SK-N-SH (cell line): Measurements from ENCODE around the gene ZP1. TPM values are rescaled to one million over a fixed set of nuclear protein-coding genes. Genes with fewer than 3 reads are reported as not detected.

ENCODE experiments used
- CTCF ChIA-PET: fragments of 300-600, 350-600 bp; formaldehyde crosslinking; extraction: SDS; loops from one replicate; lab custom pipeline; 2021; lab: Yijun Ruan, JAX
- POLR2A ChIA-PET: fragments of 350-600 bp; sonication (Branson Sonifier 250); formaldehyde crosslinking; extraction: SDS; loops from one replicate; lab custom pipeline; 2020; ENCODE audit warnings: antibody characterized with exemption, inconsistent platforms; lab: Yijun Ruan, JAX
- DNase-seq: peaks from one replicate; pipeline ENCODE4 v3.0.0; 2012
- H2AFZ ChIP-seq: fragments of 200-600 bp; sonication (generic); 2 replicates; pipeline ENCODE4 v1.8.1; 2016; ENCODE audit warnings: antibody characterized with exemption, mild to moderate bottlenecking, low read depth
- H3F3A ChIP-seq: fragments of 200-600 bp; sonication (generic); replicated peaks from 2 replicates; pipeline ENCODE3; 2016; ENCODE audit warnings: antibody characterized with exemption, mild to moderate bottlenecking; ENCODE audit not compliant: insufficient read depth
- H3K27ac ChIP-seq, 2 experiments: fragments of 200-500 bp in 1 of 2; fragments of 200-600 bp in 1 of 2; sonication (Bioruptor generic) in 1 of 2; sonication (generic), shearing (Covaris generic) in 1 of 2; 2 replicates each; pipeline versions ENCODE4 v1.5.1 to v1.6.1; 2014 to 2016; ENCODE audit warnings: low read depth in 2 of 2, inconsistent platforms in 1 of 2, low read length in 1 of 2, mild to moderate bottlenecking in 1 of 2, mixed read lengths in 1 of 2
- H3K27me3 ChIP-seq: fragments of 200-600 bp; sonication (generic), shearing (Covaris generic); 2 replicates; pipeline ENCODE4 v1.6.1; 2016; ENCODE audit warnings: mixed run types; ENCODE audit not compliant: insufficient read depth
- H3K36me3 ChIP-seq, 2 experiments: fragments of 200-500 bp in 1 of 2; fragments of 200-600 bp in 1 of 2; sonication (Bioruptor generic) in 1 of 2; sonication (generic) in 1 of 2; replicated peaks in 1 of 2; 2 replicates each; pipeline versions ENCODE3 to v1.5.1; 2014 to 2016; ENCODE audit warnings: low read length in 1 of 2, mild to moderate bottlenecking in 1 of 2; ENCODE audit not compliant: insufficient read depth in 2 of 2, control insufficient read depth in 1 of 2
- H3K4me1 ChIP-seq, 2 experiments: fragments of 200-500 bp in 1 of 2; fragments of 200-600 bp in 1 of 2; sonication (Bioruptor generic) in 1 of 2; sonication (generic), shearing (Covaris generic) in 1 of 2; 2 replicates each; pipeline versions ENCODE4 v1.5.1 to v1.6.1; 2014 to 2016; ENCODE audit warnings: low read depth in 1 of 2, low read length in 1 of 2, mixed run types in 1 of 2; ENCODE audit not compliant: insufficient read depth in 2 of 2, control insufficient read depth in 1 of 2
- H3K4me2 ChIP-seq: fragments of 200-600 bp; sonication (generic), shearing (Covaris generic); 2 replicates; pipeline ENCODE4 v1.6.1; 2017; ENCODE audit warnings: mixed run types
- H3K4me3 ChIP-seq, 2 experiments: fragments of 200-500 bp in 1 of 2; fragments of 200-600 bp in 1 of 2; sonication (Bioruptor generic) in 1 of 2; sonication (generic), shearing (Covaris generic) in 1 of 2; 2 replicates each; pipeline versions ENCODE4 v1.5.1 to v1.8.1; 2014 to 2016; ENCODE audit warnings: low read depth in 2 of 2, inconsistent platforms in 1 of 2, low read length in 1 of 2, mild to moderate bottlenecking in 1 of 2, mixed read lengths in 1 of 2, moderate library complexity in 1 of 2
- H3K79me2 ChIP-seq: fragments of 200-600 bp; sonication (generic); 2 replicates; pipeline ENCODE4 v1.8.1; 2017; ENCODE audit warnings: mild to moderate bottlenecking; ENCODE audit not compliant: insufficient read depth
- H3K9ac ChIP-seq: fragments of 200-600 bp; sonication (generic); 2 replicates; pipeline ENCODE4 v1.6.1; 2017; ENCODE audit warnings: mixed run types
- H3K9me2 ChIP-seq: fragments of 200-600 bp; sonication (generic); 2 replicates; pipeline ENCODE4 v1.6.1; 2017; ENCODE audit warnings: mixed run types
- H3K9me3 ChIP-seq: fragments of 200-600 bp; sonication (generic); 2 replicates; pipeline ENCODE4 v1.6.1; 2017; ENCODE audit warnings: mixed run types, mild to moderate bottlenecking, moderate library complexity
- H4K20me1 ChIP-seq: fragments of 200-600 bp; sonication (generic); 2 replicates; pipeline ENCODE4 v1.6.1; 2017; ENCODE audit warnings: mild to moderate bottlenecking, mixed run types; ENCODE audit not compliant: insufficient read depth
- FOSL2 ChIP-seq: IDR thresholded peaks from 2 replicates; pipeline ENCODE4 v1.4.0; 2012; ENCODE audit warnings: low read depth, mild to moderate bottlenecking, moderate library complexity, borderline replicate concordance
- FOXJ3 ChIP-seq: sonication (generic); formaldehyde crosslinking; IDR thresholded peaks from 2 replicates; pipeline ENCODE4 v1.5.1; 2020; ENCODE audit warnings: mild to moderate bottlenecking, missing genetic modification reagents
- GATA2 ChIP-seq: sonication (generic); formaldehyde crosslinking; IDR thresholded peaks from 2 replicates; pipeline ENCODE4 v1.5.0; 2020; ENCODE audit warnings: mild to moderate bottlenecking, missing genetic modification reagents
- MAX ChIP-seq: IDR thresholded peaks from 2 replicates; pipeline ENCODE4 v1.4.0; 2012; ENCODE audit warnings: low read depth
- MXI1 ChIP-seq: IDR thresholded peaks from 2 replicates; pipeline ENCODE4 v1.6.1; 2012; ENCODE audit warnings: mild to moderate bottlenecking, low read depth, low read length, improper control_type of control experiment
- RAD21 ChIP-seq: IDR thresholded peaks from 2 replicates; pipeline ENCODE4 v1.6.1; 2012; ENCODE audit warnings: mild to moderate bottlenecking, low read length
- RCOR1 ChIP-seq: fragments of 150-350 bp; IDR thresholded peaks from 2 replicates; pipeline ENCODE4 v1.6.1; 2017; ENCODE audit warnings: antibody characterized with exemption, low read length
- REST ChIP-seq: IDR thresholded peaks from 2 replicates; pipeline ENCODE4 v1.6.1; 2012; ENCODE audit warnings: mild to moderate bottlenecking, low read depth, low read length, moderate library complexity
- SMC3 ChIP-seq: IDR thresholded peaks from 2 replicates; pipeline ENCODE4 v1.6.1; 2012; ENCODE audit warnings: low read depth, low read length, improper control_type of control experiment
- TAF1 ChIP-seq: IDR thresholded peaks from 2 replicates; pipeline ENCODE4 v1.6.1; 2012; ENCODE audit warnings: low read depth, mild to moderate bottlenecking, low read length, moderate library complexity, borderline replicate concordance
- TCF12 ChIP-seq: IDR thresholded peaks from 2 replicates; pipeline ENCODE4 v1.4.0; 2012
- YY1 ChIP-seq: IDR thresholded peaks from 2 replicates; pipeline ENCODE4 v1.4.0; 2012; ENCODE audit warnings: low read depth, mild to moderate bottlenecking
- WGBS: methylation state at CpG from one replicate; pipeline ENCODE4 v1.1.6; 2017; ENCODE audit warnings: low lambda C conversion rate; 5-methylcytosine and 5-hydroxymethylcytosine counted together
- polyA plus RNA-seq, 3 experiments: library from polyadenylated mRNA; depleted of rRNA; stranded (reverse); fragments of >200 nt; gene quantifications; 2 replicates each; pipeline ENCODE4 v1.2.3, GENCODE V29; 2012
- TF ChIP-seq, protein P1 (sequence below): fragments of 200-600 bp; sonication (generic); IDR thresholded peaks from 2 replicates; pipeline ENCODE4 v1.6.1; 2017; ENCODE audit warnings: antibody characterized with exemption, mild to moderate bottlenecking, moderate library complexity
- TF ChIP-seq, protein P2 (sequence below): IDR thresholded peaks from 2 replicates; pipeline ENCODE4 v1.4.0; 2012; ENCODE audit warnings: low read depth, borderline replicate concordance

Gene ZP1
- polyA plus RNA-seq, 1 of the 3 experiments (the other 2 are of a cell fraction) = not detected

DNA sequence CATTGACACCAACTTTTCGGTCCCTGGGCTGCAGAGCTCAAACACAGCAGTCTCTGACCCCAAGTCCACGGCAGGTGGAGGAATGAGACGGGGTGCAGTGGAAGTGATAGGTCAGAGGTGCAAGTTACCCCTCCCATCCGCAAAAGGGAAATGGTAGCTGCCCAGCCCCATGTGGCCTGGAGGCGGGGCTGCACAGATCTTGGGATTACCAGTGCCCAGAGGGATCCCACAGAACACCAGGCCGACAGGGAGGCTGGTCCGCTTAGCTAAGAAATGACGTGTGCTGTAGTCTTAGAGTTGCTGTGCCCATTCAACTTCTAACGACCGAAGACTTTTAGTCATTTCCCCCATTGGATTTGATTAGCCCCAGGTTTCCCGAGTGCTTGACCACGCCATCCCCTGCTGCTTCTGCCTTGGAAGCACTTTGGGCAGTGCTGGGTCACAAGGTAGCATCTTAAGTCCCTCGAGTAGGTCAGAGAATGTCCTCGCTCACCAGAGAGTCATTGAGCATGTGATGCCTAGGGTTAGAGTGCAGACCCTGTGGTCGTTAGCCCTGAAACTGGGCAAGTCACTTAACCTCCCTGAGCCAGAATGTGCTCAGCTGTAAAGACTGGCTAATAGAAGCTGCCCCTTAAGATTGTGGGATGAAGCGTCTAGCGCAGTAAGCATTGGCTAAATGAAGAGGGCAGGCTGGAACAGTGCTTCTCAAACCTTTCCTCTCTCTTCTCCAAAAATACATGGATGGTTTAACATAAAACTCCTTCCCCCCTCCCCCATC is 15.8 kb upstream of the ZP1 start (continued):
- TF ChIP-seq, protein P1, sequence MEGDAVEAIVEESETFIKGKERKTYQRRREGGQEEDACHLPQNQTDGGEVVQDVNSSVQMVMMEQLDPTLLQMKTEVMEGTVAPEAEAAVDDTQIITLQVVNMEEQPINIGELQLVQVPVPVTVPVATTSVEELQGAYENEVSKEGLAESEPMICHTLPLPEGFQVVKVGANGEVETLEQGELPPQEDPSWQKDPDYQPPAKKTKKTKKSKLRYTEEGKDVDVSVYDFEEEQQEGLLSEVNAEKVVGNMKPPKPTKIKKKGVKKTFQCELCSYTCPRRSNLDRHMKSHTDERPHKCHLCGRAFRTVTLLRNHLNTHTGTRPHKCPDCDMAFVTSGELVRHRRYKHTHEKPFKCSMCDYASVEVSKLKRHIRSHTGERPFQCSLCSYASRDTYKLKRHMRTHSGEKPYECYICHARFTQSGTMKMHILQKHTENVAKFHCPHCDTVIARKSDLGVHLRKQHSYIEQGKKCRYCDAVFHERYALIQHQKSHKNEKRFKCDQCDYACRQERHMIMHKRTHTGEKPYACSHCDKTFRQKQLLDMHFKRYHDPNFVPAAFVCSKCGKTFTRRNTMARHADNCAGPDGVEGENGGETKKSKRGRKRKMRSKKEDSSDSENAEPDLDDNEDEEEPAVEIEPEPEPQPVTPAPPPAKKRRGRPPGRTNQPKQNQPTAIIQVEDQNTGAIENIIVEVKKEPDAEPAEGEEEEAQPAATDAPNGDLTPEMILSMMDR = no peak
- TF ChIP-seq TAF1 = no peak
- no peak for TF ChIP-seq FOSL2
- TF ChIP-seq RAD21 = no peak
- no peak for TF ChIP-seq YY1
- no peak for TF ChIP-seq SMC3
- TF ChIP-seq, protein P2, sequence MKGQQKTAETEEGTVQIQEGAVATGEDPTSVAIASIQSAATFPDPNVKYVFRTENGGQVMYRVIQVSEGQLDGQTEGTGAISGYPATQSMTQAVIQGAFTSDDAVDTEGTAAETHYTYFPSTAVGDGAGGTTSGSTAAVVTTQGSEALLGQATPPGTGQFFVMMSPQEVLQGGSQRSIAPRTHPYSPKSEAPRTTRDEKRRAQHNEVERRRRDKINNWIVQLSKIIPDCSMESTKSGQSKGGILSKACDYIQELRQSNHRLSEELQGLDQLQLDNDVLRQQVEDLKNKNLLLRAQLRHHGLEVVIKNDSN = no peak

DNA sequence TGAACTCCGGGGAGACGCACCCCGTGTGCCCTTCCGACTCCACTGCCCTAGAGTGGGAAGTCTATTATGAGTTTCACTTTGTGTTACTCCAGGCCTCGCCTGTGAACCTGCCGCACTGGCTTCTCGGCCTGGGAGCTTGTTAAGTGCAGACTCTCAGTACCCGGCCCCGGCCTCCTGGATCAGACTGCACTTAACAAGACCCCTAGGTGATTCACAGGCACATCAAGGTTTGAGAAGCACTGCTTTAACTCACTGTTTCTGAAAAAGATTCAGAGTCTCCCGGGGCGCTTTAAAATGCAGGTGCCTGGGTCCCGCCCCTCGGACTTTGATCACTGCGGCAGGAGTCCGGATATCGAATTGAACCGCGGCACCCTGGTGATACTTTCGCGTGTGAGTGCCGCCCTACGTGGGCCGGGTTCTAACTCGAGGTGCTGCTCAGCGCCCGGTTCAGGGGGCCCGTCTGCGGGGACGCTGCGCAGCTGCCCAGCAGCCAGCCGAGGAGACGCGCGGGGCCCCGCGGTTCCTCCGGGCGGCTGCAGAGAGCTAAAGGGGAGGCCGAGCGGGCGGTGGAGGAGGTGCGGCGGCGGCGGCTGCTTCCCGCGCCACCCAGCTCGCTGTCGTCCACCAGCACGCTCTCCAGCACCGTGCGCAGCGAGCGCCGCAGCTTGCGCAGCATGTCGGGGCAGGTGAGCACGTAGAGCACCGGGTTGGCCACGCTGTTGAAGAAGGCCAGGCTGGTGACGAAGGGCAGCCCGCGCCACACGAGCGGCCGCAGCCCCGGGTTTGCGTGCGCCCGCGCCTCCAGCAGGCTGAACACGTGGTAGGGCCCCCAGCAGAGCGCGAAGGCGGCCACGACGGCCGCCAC is 15.0 kb upstream of the ZP1 start:
- Histone ChIP-seq H3K9me3 (no peaks in the 10 kb centered on the region), H3K4me2 (no peak overlapping the region), H3K27me3 (no peaks in the 10 kb centered on the region), H3K79me2 (no peaks in the 10 kb centered on the region), H4K20me1 (no peaks in the 10 kb centered on the region), H2AFZ (no peak overlapping the region), H3K4me3 (no peak overlapping the region), H3K9ac (no peak overlapping the region), H3K27ac (no peak overlapping the region), H3F3A (no peaks in the 10 kb centered on the region), H3K36me3 (peaks cover 0 to 37% of the 10 kb centered on the region in 2 experiments), H3K4me1 (no peaks in the 10 kb centered on the region), H3K9me2 (no peaks in the 10 kb centered on the region)
- CTCF ChIA-PET = interaction anchor here (1.1 kb wide), 1 partner anchor 43 kb away, joined by 3 read pairs; no protein-coding TSS in a partner anchor
- no peak for TF ChIP-seq GATA2 (CRISPR knock-in tag)
- TF ChIP-seq RCOR1 = no peak
- TF ChIP-seq REST = no peak
- no peak for TF ChIP-seq TAF1
- TF ChIP-seq FOXJ3 (CRISPR knock-in tag) = no peak
- no peak for TF ChIP-seq MXI1
- TF ChIP-seq MAX = no peak
- TF ChIP-seq TCF12 = no peak
- no peak for DNase-seq
- POLR2A ChIA-PET = interaction anchor here (0.9 kb wide), 1 partner anchor 10 kb away, joined by 3 read pairs; no protein-coding TSS in a partner anchor
- 92% methylated on average over 33 of the region's 78 CpGs for WGBS
